Immature natural killer cell (primary cell): Measurements from ENCODE around the gene TMEM229A. TPM values are rescaled to one million over a fixed set of nuclear protein-coding genes. Genes with fewer than 3 reads are reported as not detected.
A peak's percentile ranks its signal among the peaks of the same experiment; 100 is the strongest.
"Not testable (repeated sequence)": the region's sequence is repeated elsewhere in the genome, so short reads cannot be mapped to it uniquely, and the experiment has no call there.

ENCODE experiments used
- DNase-seq, 3 donors: peaks; one replicate each; pipeline ENCODE4 v3.0.0; 2022; ENCODE audit warnings: mixed read lengths in 1 of 3
- H3K27ac Mint-ChIP-seq, 6 donors: one replicate each; pipeline ENCODE4 v1.8.0; 2020; ENCODE audit warnings: mixed read lengths in 6 of 6, mild to moderate bottlenecking in 5 of 6, inconsistent platforms in 4 of 6, moderate library complexity in 3 of 6
- H3K27me3 Mint-ChIP-seq, 3 donors: one replicate each; pipeline ENCODE4 v1.8.0; 2020 to 2021; ENCODE audit warnings: low read depth in 3 of 3, mild to moderate bottlenecking in 3 of 3, mixed read lengths in 3 of 3, moderate library complexity in 3 of 3, inconsistent platforms in 1 of 3
- H3K36me3 Mint-ChIP-seq, 3 donors: one replicate each; pipeline ENCODE4 v1.8.0; 2020; ENCODE audit warnings: mixed read lengths in 3 of 3, inconsistent platforms in 2 of 3, mild to moderate bottlenecking in 2 of 3
- H3K4me1 Mint-ChIP-seq, 2 donors: one replicate each; pipeline ENCODE4 v1.8.0; 2020; ENCODE audit warnings: inconsistent platforms in 2 of 2, mild to moderate bottlenecking in 2 of 2, mixed read lengths in 2 of 2, moderate library complexity in 1 of 2
- H3K4me3 Mint-ChIP-seq, 5 donors: one replicate each; pipeline ENCODE4 v1.8.0; 2020; ENCODE audit warnings: mild to moderate bottlenecking in 5 of 5, mixed read lengths in 5 of 5, inconsistent platforms in 3 of 5, moderate library complexity in 3 of 5
- H3K9me3 Mint-ChIP-seq, 6 donors: one replicate each; pipeline ENCODE4 v1.8.0; 2020; ENCODE audit warnings: mild to moderate bottlenecking in 6 of 6, mixed read lengths in 6 of 6, inconsistent platforms in 4 of 6, moderate library complexity in 3 of 6
- polyA plus RNA-seq, 3 donors: library from polyadenylated mRNA; unstranded; fragments of 300-500 nt; fragmentation: Illumina TruSeq; gene quantifications; one replicate each; pipeline ENCODE4 v1.2.3, GENCODE V29; 2021

Gene TMEM229A
- polyA plus RNA-seq, result not detected

DNA sequence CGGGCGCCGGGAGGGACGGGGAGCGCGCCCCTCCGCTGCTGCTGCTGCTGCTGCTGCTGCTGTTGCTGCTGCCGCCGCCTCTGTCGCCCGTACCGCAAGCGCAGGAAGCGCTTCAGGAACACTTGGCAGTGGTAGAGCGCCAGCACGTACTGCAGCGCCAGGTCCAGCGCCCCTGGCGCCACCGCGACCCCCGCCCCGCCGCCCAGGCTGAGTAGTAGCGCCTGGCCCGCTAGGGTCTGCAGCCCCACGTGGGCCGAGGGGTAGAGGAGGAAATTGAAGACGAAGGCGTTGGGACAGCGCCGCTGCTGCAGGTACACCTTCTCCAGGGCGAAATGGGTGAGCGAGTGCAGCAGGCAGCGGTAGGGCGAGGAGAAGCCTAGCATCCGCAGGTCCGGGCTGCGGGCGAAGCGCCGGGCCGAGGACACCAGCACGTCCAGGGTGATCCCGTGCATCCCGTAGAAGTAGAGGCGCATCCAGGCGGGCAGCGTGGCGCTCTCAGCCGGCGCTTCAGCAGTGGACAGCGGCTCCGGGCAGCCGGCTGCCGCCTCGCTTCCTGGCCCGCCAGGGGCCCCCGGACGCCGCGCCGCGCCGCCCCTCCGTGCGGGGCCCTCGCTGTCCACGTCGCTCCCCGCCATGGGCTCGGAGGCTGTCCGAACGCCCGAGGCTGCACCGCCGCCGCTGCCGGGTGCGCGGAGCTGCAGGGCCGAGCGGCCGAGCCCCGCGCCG is at the start of gene TMEM229A:
TMEM229A (minus strand) TSS at position 699 of the 726 bp plus-strand sequence; CDS start at position 635, 64 bp downstream.
- Mint-ChIP-seq H3K4me1 (peaks cover 0 to 2% of the 10 kb centered on the region in 2 donors), H3K27ac (no peak within 1 kb of the TSS), H3K9me3 (peaks cover 2 to 45% (median 15%) of the 10 kb centered on the region in 6 donors), H3K36me3 (no peaks in the 10 kb centered on the region), H3K4me3 (peak within 1 kb of the TSS in 1 of 5 donors; percentile 27), H3K27me3 (peaks cover 7 to 17% (median 17%) of the 10 kb centered on the region in 3 donors)
- no peak for DNase-seq

DNA sequence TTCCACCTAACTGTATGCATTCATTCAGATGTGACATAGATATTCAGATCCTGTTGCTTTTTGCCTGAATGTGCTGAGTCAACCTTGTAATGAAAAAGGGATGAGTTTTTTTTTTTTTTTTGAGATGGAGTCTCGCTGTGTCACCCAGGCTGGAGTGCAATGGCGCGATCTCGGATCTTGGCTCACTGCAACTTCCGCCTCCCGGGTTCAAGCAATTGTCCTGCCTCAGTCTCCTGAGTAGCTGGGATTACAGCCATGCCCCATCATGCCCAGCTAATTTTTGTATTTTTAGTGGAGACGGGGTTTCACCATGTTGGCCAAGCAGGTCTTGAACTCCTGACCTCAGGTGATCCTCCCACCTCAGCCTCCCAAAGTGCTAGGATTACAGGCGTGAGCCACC is 49.4 kb upstream of the TMEM229A start:
- H3K4me3 Mint-ChIP-seq, H3K36me3 Mint-ChIP-seq: not testable (repeated sequence)

DNA sequence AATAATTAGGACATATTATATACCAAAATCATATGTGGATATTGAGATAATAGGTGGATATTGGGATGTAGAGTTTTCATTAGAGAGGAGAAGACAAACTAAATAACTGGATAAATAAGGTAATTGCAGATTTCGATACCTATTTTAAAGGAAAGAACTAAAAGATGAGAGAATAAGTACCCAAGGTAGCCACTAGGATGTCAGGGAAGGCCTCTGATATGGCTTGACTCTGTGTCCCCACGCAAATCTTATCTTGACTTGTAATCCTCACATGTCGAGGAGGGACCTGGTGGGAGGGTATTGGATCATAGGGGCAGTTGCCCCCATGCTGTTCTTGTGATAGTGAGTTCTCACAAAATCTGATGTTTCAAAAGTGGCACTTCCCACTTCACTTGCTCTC is 44.7 kb upstream of the TMEM229A start:
- Mint-ChIP-seq H3K4me1 (no peaks in the 10 kb centered on the region), H3K9me3 (peaks cover 0 to 12% (median 3%) of the 10 kb centered on the region in 6 donors), H3K27ac (no peak overlapping the region), H3K36me3 (no peaks in the 10 kb centered on the region), H3K4me3 (no peak overlapping the region), H3K27me3 (no peaks in the 10 kb centered on the region)
- DNase-seq, result no peak

More for the DNA sequence above, 49.4 kb upstream of the TMEM229A start:
- H3K4me1 Mint-ChIP-seq, H3K27ac Mint-ChIP-seq, DNase-seq, H3K27me3 Mint-ChIP-seq: not testable (repeated sequence)
- peaks cover 2 to 17% (median 8%) of the 10 kb centered on the region in 6 donors for H3K9me3 Mint-ChIP-seq

DNA sequence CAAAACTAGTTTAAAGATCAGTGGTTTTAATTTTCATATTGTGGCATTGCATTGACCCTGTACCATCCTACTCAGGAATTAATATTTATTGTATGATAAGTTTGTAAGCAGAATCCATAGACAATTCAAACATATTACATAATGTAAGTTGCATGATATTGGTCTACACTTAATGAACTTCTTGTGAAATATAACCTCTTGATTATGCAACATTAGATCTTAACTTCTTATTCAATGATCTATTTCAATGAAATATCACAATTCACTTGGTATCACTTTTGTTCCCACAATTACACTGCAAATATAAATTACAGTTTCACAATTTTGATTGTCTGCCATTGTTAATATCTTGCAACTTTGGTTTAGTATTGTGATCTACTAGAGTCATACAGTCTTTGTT is 44.0 kb upstream of the TMEM229A start:
- Mint-ChIP-seq H3K27me3 (no peaks in the 10 kb centered on the region), H3K9me3 (peaks cover 0 to 9% (median 2%) of the 10 kb centered on the region in 6 donors), H3K27ac (no peak overlapping the region), H3K36me3 (no peaks in the 10 kb centered on the region), H3K4me1 (no peaks in the 10 kb centered on the region), H3K4me3 (no peak overlapping the region)
- DNase-seq, result no peak

DNA sequence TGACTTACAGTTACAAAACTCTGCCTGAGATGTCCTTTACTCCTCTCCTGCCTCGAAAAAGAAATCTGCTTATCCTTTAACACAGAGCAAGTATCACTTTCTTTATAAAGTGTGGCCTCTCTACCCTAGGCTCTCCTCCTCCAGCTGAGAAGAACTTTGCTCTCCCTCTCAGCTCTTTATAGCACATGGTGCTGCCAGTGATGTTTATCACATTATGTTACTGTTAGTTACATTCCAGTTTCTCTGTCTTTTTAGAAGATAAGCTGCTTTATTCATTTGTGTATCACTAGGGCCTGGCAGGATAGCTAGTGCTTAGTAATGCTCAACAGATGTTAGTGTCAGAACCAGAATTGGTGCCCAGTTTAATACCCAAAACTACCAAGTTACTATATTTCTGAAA is 41.1 kb upstream of the TMEM229A start:
- Mint-ChIP-seq H3K27ac (no peak overlapping the region), H3K4me3 (no peak overlapping the region), H3K4me1 (no peaks in the 10 kb centered on the region), H3K36me3 (no peaks in the 10 kb centered on the region), H3K9me3 (peaks cover 0 to 9% (median 3%) of the 10 kb centered on the region in 6 donors), H3K27me3 (no peaks in the 10 kb centered on the region)
- DNase-seq, result no peak

DNA sequence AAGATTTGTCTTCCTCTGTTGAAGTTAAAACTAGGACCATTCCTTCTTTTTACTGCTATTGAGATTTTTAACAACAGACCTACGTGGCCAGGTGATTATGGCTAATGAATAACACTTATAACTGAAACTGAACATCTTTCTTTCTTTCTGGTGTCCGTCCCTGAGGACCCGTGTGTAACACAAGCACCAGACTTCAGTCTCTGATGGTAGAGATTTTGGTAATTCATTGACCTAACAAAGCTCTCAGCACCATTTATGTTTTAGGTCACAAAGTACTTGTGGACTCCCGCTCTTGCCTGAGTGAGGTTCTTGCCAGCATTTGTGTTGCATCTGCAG is 40.4 kb upstream of the TMEM229A start:
- Mint-ChIP-seq H3K9me3 (peaks cover 0 to 9% (median 4%) of the 10 kb centered on the region in 6 donors), H3K4me1 (no peaks in the 10 kb centered on the region)

DNA sequence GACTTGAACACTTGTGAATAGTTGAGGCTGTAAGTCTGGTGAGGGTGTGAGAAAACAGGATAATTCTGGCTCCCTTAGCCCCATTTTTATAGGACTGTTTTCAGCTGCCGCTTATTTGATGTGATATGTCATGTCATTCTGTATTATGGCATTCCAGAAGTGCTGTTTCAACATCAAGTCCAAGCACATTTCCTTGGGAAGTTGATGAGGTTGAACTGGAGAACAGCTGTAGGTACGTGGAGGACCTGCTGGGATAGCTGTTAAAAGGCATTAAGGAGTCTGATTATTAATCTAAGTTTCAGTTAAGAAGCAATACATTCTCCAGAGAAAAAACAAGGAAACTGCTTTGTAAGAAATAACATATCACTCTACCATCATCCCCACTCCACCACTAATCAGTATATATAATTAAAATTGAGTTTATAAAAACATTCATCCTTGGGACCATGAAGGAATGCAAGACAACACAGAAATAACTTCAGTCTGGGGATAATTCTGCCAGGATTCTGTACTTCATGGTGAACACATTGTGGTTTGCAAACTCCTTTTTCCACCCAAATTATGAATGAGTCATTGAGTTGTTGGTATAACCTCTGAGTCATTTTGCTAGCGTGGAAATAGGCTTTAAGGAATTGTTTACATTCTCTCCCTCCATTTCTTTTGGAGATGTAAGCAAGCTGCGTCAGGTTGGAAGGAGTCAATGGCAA is 39.9 kb upstream of the TMEM229A start:
- H3K4me1 Mint-ChIP-seq, result no peaks in the 10 kb centered on the region
- no peak overlapping the region for H3K4me3 Mint-ChIP-seq
- no peak for DNase-seq
- H3K27me3 Mint-ChIP-seq, result no peaks in the 10 kb centered on the region
- no peak overlapping the region for H3K27ac Mint-ChIP-seq
- H3K9me3 Mint-ChIP-seq, result peaks cover under 1 to 13% (median 6%) of the 10 kb centered on the region in 6 donors
- H3K36me3 Mint-ChIP-seq, result peaks cover 0 to under 1% (median 0%) of the 10 kb centered on the region in 3 donors

More for the DNA sequence above, 40.4 kb upstream of the TMEM229A start:
- H3K4me3 Mint-ChIP-seq, result no peak overlapping the region
- DNase-seq, result no peak
- H3K27me3 Mint-ChIP-seq, result no peaks in the 10 kb centered on the region
- H3K27ac Mint-ChIP-seq, result no peak overlapping the region
- no peaks in the 10 kb centered on the region for H3K36me3 Mint-ChIP-seq

DNA sequence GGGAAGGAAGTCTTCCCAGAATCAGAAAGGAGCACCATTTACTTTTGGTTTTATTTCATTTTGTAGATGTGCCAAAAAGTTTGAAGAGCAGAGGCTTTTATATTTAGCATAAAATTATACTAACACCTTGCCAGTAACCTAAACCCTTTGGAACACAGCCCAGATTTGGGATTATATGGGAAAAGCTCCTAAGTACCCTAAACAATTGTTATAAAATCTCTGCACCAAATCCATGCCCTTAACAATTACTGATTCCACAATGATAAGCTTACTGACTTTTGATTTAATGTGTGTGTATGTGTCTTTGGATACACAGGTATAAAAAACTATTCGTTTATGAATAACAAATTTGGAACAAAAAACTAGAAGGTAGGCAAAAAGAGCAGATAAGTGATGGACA is 39.0 kb upstream of the TMEM229A start:
- Mint-ChIP-seq H3K27ac (no peak overlapping the region), H3K4me1 (no peaks in the 10 kb centered on the region), H3K4me3 (no peak overlapping the region), H3K36me3 (peaks cover 0 to 4% (median 0%) of the 10 kb centered on the region in 3 donors), H3K27me3 (no peaks in the 10 kb centered on the region), H3K9me3 (peaks cover 3 to 18% (median 8%) of the 10 kb centered on the region in 6 donors)
- no peak for DNase-seq

DNA sequence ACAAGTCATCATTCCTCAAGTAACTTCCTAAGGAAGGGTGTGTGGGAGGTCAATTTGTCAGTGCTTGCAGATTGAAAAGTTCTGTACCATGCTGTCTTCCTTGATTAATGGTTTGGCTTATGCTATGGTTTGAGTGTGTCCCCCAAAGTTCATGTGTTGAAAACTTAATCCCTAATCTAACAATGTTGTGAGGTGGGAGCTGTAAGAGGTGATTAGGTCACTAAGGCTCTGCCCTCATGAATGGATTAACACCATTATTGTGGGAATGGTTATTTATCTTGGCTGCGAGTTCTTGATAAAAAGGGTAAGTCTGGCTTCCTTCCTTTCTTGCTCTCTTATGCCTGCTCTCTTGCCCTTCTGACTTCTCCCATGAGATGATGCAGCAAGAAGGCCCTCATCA is 29.3 kb upstream of the TMEM229A start:
- H3K27me3 Mint-ChIP-seq, result no peaks in the 10 kb centered on the region
- no peak overlapping the region for H3K27ac Mint-ChIP-seq

DNA sequence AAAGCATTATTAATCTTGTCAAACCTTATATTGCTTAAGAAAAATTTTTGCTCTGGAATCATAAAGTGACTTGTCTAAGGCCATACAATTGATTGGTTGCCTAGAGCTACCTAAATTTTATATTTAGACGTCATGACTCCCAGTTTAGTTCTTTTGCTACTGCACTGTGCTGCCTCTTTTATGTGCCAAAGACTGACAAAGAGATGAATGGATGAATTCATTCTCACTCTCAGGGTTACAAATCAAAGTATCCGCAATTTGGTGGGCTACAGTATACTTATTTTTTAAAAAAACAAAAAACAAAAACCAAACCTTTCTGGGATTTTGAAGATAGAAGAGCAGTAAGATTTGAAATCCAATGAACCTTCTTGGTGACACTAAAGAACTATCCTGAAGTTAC is 27.7 kb upstream of the TMEM229A start:
- no peaks in the 10 kb centered on the region for H3K4me1 Mint-ChIP-seq
- no peak for DNase-seq
- H3K27ac Mint-ChIP-seq, result no peak overlapping the region
- H3K27me3 Mint-ChIP-seq, result no peaks in the 10 kb centered on the region
- peaks cover 0 to 10% (median 2%) of the 10 kb centered on the region in 6 donors for H3K9me3 Mint-ChIP-seq
- no peaks in the 10 kb centered on the region for H3K36me3 Mint-ChIP-seq
- no peak overlapping the region for H3K4me3 Mint-ChIP-seq

More for the DNA sequence above, 29.3 kb upstream of the TMEM229A start:
- no peaks in the 10 kb centered on the region for H3K36me3 Mint-ChIP-seq
- peaks cover 0 to 14% (median 5%) of the 10 kb centered on the region in 6 donors for H3K9me3 Mint-ChIP-seq
- no peak for DNase-seq
- no peaks in the 10 kb centered on the region for H3K4me1 Mint-ChIP-seq
- no peak overlapping the region for H3K4me3 Mint-ChIP-seq

DNA sequence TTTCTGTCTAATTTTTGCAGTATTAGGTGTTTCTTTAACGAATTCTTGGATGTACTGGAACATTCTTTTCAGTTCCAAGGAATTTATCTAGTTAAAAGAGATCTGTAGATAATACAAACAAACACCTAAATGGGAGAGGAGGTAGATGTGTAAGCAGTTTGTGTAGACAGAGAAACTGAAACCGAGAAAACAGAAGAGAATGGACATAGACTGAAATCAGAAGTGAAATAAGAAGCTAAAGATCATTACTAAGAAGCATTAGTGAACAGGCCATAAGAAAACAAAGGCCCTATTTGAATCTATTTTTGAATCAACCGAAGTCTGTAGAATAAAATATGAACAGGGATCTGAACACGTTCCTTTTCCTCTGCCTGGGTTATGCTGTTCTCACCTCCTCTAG is 26.5 kb upstream of the TMEM229A start:
- H3K36me3 Mint-ChIP-seq, result no peaks in the 10 kb centered on the region
- H3K4me3 Mint-ChIP-seq, result no peak overlapping the region
- H3K27ac Mint-ChIP-seq, result no peak overlapping the region
- no peaks in the 10 kb centered on the region for H3K27me3 Mint-ChIP-seq
- peaks cover 0 to 10% (median 2%) of the 10 kb centered on the region in 6 donors for H3K9me3 Mint-ChIP-seq
- H3K4me1 Mint-ChIP-seq, result no peaks in the 10 kb centered on the region
- DNase-seq, result no peak

DNA sequence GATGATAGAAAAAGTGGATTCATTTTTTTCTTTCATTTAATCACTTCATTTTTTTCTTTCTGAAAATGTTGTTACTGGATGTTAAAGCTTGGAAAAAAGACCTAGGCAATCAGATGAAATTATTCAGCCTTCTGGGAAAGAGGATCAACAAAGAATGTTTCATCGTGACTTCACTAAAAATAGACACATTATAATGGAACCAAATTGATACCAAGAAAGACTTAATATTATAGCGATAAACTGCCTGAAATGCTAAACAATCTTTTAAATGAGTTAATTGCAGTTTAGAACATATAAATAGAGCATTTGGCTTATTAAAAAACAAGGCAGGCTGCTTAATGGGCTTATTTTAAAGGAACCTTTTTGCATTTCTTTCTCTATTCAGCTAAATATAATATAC is 25.6 kb upstream of the TMEM229A start:
- Mint-ChIP-seq H3K9me3 (peaks cover 0 to 7% (median under 1%) of the 10 kb centered on the region in 6 donors), H3K27ac (no peak overlapping the region), H3K27me3 (no peaks in the 10 kb centered on the region), H3K4me3 (no peak overlapping the region), H3K36me3 (no peaks in the 10 kb centered on the region), H3K4me1 (no peaks in the 10 kb centered on the region)
- no peak for DNase-seq

DNA sequence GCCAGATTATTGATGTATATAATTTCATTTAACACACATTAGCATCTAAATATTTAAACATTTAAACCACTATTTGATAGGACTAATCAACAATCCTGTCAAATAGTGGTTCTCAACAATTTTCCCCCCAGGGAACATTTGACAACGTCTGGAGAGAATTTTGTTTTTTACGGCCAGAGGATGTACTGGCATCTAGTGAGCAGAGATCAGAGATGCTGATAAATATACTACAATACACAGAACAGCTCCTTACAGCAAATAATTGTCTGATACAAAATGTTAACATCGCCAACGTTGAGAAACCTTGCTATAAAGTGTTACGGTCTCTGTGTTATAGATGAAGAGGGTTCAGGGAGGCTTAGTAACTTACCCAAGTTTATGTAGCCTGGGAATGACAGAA is 25.0 kb upstream of the TMEM229A start:
- H3K36me3 Mint-ChIP-seq, result no peaks in the 10 kb centered on the region
- no peak overlapping the region for H3K27ac Mint-ChIP-seq
- peaks cover 0 to 5% (median 0%) of the 10 kb centered on the region in 6 donors for H3K9me3 Mint-ChIP-seq
- no peaks in the 10 kb centered on the region for H3K4me1 Mint-ChIP-seq
- no peak overlapping the region for H3K4me3 Mint-ChIP-seq
- no peak for DNase-seq
- no peaks in the 10 kb centered on the region for H3K27me3 Mint-ChIP-seq

DNA sequence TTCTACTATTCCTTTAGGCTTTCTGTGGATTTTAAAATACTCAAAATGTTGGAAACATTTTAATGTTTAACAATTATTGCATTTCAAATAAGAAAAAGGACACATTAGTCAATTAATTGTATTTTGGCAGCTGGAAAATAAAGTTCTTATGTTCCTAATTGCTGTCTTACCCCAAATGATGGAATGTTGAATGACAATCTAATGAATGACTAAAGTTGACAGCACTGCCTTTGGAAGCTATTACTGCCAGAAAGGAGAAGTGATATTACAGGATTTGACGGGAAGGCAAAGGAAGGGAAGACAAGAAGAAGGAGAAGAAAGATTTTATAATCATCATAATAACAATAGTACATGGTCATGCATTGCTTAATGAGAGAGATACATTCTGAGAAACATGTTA is 23.4 kb upstream of the TMEM229A start:
- DNase-seq, result no peak
- H3K27me3 Mint-ChIP-seq, result no peaks in the 10 kb centered on the region
- no peak overlapping the region for H3K4me3 Mint-ChIP-seq
- H3K4me1 Mint-ChIP-seq, result no peaks in the 10 kb centered on the region
- H3K36me3 Mint-ChIP-seq, result no peaks in the 10 kb centered on the region
- no peak overlapping the region for H3K27ac Mint-ChIP-seq
- H3K9me3 Mint-ChIP-seq, result no peaks in the 10 kb centered on the region
